Astrocyte (in vitro differentiated cells and primary cell): ENCODE data around the gene SPIRE2. TPM values are rescaled to one million over a fixed set of nuclear protein-coding genes. Genes with fewer than 3 reads are reported as not detected.

Experiments
- DNase-seq: peaks from one replicate; pipeline ENCODE4 v3.0.0-alpha.2; 2010; ENCODE audit warnings: low read depth
- FAIRE-seq: peaks from 2 replicates; lab custom pipeline; 2011; peaks lifted over from hg19 to GRCh38; lab: Jason Lieb, UNC
- H2AFZ ChIP-seq: 2 replicates; pipeline ENCODE4 v1.6.0; 2012; ENCODE audit warnings: low read depth, low read length, inconsistent platforms
- H3K27ac ChIP-seq: 2 replicates; pipeline ENCODE4 v1.5.1; 2011; ENCODE audit warnings: low read depth, low read length, inconsistent platforms
- H3K27me3 ChIP-seq: 2 replicates; pipeline ENCODE4 v1.6.0; 2011; ENCODE audit warnings: low read length, inconsistent platforms; ENCODE audit not compliant: insufficient read depth
- H3K36me3 ChIP-seq: 2 replicates; pipeline ENCODE4 v1.5.1; 2011; ENCODE audit warnings: low read length, inconsistent platforms; ENCODE audit not compliant: insufficient read depth
- H3K4me1 ChIP-seq: 2 replicates; pipeline ENCODE4 v1.5.1; 2011; ENCODE audit warnings: low read length, inconsistent platforms; ENCODE audit not compliant: insufficient read depth
- H3K4me2 ChIP-seq: 2 replicates; pipeline ENCODE4 v1.6.0; 2012; ENCODE audit warnings: low read length, inconsistent platforms
- H3K4me3 ChIP-seq: 2 replicates; pipeline ENCODE4 v1.5.1; 2011; ENCODE audit warnings: low read depth, mild to moderate bottlenecking, low read length, inconsistent platforms; ENCODE audit not compliant: insufficient read depth
- H3K79me2 ChIP-seq: 2 replicates; pipeline ENCODE4 v1.6.0; 2012; ENCODE audit warnings: mild to moderate bottlenecking, low read length, inconsistent platforms; ENCODE audit not compliant: insufficient read depth
- H3K9ac ChIP-seq: 2 replicates; pipeline ENCODE4 v1.6.0; 2012; ENCODE audit warnings: mild to moderate bottlenecking, low read length, inconsistent platforms
- H3K9me3 ChIP-seq: 2 replicates; pipeline ENCODE4 v1.5.1; 2012; ENCODE audit warnings: low read depth, mild to moderate bottlenecking, low read length, inconsistent platforms; ENCODE audit not compliant: insufficient read depth
- H4K20me1 ChIP-seq: 2 replicates; pipeline ENCODE4 v1.6.0; 2012; ENCODE audit warnings: low read length, inconsistent platforms; ENCODE audit not compliant: insufficient read depth
- H3K27ac Mint-ChIP-seq: one replicate; pipeline ENCODE4 v1.8.0; 2021; ENCODE audit warnings: mild to moderate bottlenecking, mixed read lengths; ENCODE audit not compliant: unreplicated experiment
- H3K27me3 Mint-ChIP-seq: one replicate; pipeline ENCODE4 v1.8.0; 2021; ENCODE audit warnings: low read depth, mixed read lengths; ENCODE audit not compliant: unreplicated experiment
- H3K36me3 Mint-ChIP-seq: one replicate; pipeline ENCODE4 v1.8.0; 2021; ENCODE audit warnings: low read depth, mixed read lengths; ENCODE audit not compliant: unreplicated experiment
- H3K4me1 Mint-ChIP-seq: one replicate; pipeline ENCODE4 v1.8.0; 2021; ENCODE audit warnings: low read depth, mixed read lengths; ENCODE audit not compliant: unreplicated experiment
- H3K4me3 Mint-ChIP-seq: one replicate; pipeline ENCODE4 v1.8.0; 2021; ENCODE audit warnings: mild to moderate bottlenecking, moderate library complexity, mixed read lengths; ENCODE audit not compliant: unreplicated experiment
- H3K9me3 Mint-ChIP-seq: one replicate; pipeline ENCODE4 v1.8.0; 2021; ENCODE audit warnings: mild to moderate bottlenecking, mixed read lengths; ENCODE audit not compliant: unreplicated experiment
- CTCF ChIP-seq: IDR thresholded peaks from 2 replicates; pipeline ENCODE4 v1.5.1; 2011; ENCODE audit warnings: low read depth, mild to moderate bottlenecking, inconsistent platforms, low read length, moderate library complexity; ENCODE audit not compliant: insufficient read depth
- EZH2 ChIP-seq: IDR thresholded peaks from 2 replicates; pipeline ENCODE4 v1.6.1; 2012; ENCODE audit warnings: mild to moderate bottlenecking, low read length, inconsistent platforms; ENCODE audit not compliant: insufficient read depth
- total RNA-seq: library from RNA; stranded (reverse); gene quantifications from 2 replicates; pipeline ENCODE4 v1.2.1, GENCODE V29; 2021

The SPIRE2 gene
- total RNA-seq, 1 donor from 2014 or later: 3.2 TPM

- Mint-ChIP-seq H3K27ac (no peak overlapping the region), H3K4me3 (no peak overlapping the region), H3K27me3 (peaks cover 8% of the 10 kb centered on the region), H3K36me3 (no peaks in the 10 kb centered on the region), H3K9me3 (no peaks in the 10 kb centered on the region), H3K4me1 (peaks cover 8% of the 10 kb centered on the region)
- no peak for DNase-seq
- no peak overlapping the region for H3K4me3 ChIP-seq
- no peaks in the 10 kb centered on the region for H3K27me3 ChIP-seq
- no peak overlapping the region for H3K9ac ChIP-seq
- no peak overlapping the region for H3K4me2 ChIP-seq
- TF ChIP-seq EZH2 (no peak), CTCF (no peak)
- H2AFZ ChIP-seq: no peak overlapping the region
- FAIRE-seq: no peak
- H3K79me2 ChIP-seq: no peaks in the 10 kb centered on the region
- peaks cover 14% of the 10 kb centered on the region for H3K4me1 ChIP-seq
- no peaks in the 10 kb centered on the region for H3K36me3 ChIP-seq
- no peaks in the 10 kb centered on the region for H4K20me1 ChIP-seq
- no peaks in the 10 kb centered on the region for H3K9me3 ChIP-seq
- no peak overlapping the region for H3K27ac ChIP-seq
Observed at GRCh38 chr16:89844739-89845339, 16.6 kb downstream of the SPIRE2 start.

- no peak overlapping the region for H2AFZ ChIP-seq
- H3K4me1 ChIP-seq: peaks cover 14% of the 10 kb centered on the region
- no peak overlapping the region for H3K27ac ChIP-seq
- Mint-ChIP-seq H3K9me3 (no peaks in the 10 kb centered on the region), H3K27ac (no peak overlapping the region), H3K4me3 (no peak overlapping the region), H3K4me1 (peaks cover 8% of the 10 kb centered on the region), H3K36me3 (no peaks in the 10 kb centered on the region), H3K27me3 (peaks cover 8% of the 10 kb centered on the region)
- no peaks in the 10 kb centered on the region for H3K36me3 ChIP-seq
- H3K4me3 ChIP-seq: no peak overlapping the region
- no peaks in the 10 kb centered on the region for H4K20me1 ChIP-seq
- H3K9me3 ChIP-seq: no peaks in the 10 kb centered on the region
- no peak overlapping the region for H3K4me2 ChIP-seq
- DNase-seq: no peak
- no peak for FAIRE-seq
- no peaks in the 10 kb centered on the region for H3K27me3 ChIP-seq
- no peak for TF ChIP-seq CTCF
- TF ChIP-seq EZH2: no peak
- H3K79me2 ChIP-seq: no peaks in the 10 kb centered on the region
- H3K9ac ChIP-seq: no peak overlapping the region
Observed at GRCh38 chr16:89845417-89845816, 17.1 kb downstream of the SPIRE2 start.
